SU-DHL-6 (cell line): Measurements from ENCODE around the gene CTU1.

Source experiments
- H2AFZ ChIP-seq: fragments of 200-600 bp; sonication (generic); 2 replicates; pipeline ENCODE4 v1.6.1; 2014; ENCODE audit warnings: low read depth, mild to moderate bottlenecking, moderate library complexity, mixed read lengths, antibody characterized with exemption, low read length; ENCODE audit not compliant: severe bottlenecking
- H3F3A ChIP-seq: fragments of 200-600 bp; shearing (Covaris generic); 2 replicates; pipeline ENCODE4 v1.6.0; 2016; ENCODE audit warnings: antibody characterized with exemption, mild to moderate bottlenecking; ENCODE audit not compliant: insufficient read depth
- H3K27ac ChIP-seq: fragments of 200-600 bp; sonication (generic); 2 replicates; pipeline ENCODE4 v1.5.1; 2016; ENCODE audit warnings: low read depth, mild to moderate bottlenecking, low read length, moderate library complexity, mixed read lengths
- H3K27me3 ChIP-seq: fragments of 200-600 bp; sonication (generic), shearing (Covaris generic); 2 replicates; pipeline ENCODE4 v1.6.0; 2014; ENCODE audit warnings: mild to moderate bottlenecking, low read length
- H3K36me3 ChIP-seq: fragments of 200-600 bp; sonication (generic); 2 replicates; pipeline ENCODE4 v1.6.1; 2014; ENCODE audit warnings: mild to moderate bottlenecking, low read length, mixed read lengths
- H3K4me2 ChIP-seq: fragments of 300-600, 200-600 bp; shearing (Covaris generic), sonication (generic); 2 replicates; pipeline ENCODE4 v1.6.0; 2014; ENCODE audit warnings: low read length, low read depth, mild to moderate bottlenecking; ENCODE audit not compliant: poor library complexity, severe bottlenecking
- H3K4me3 ChIP-seq: fragments of 200-600 bp; sonication (generic); 2 replicates; pipeline ENCODE4 v1.5.1; 2014; ENCODE audit warnings: antibody characterized with exemption, low read length, mild to moderate bottlenecking, mixed read lengths; ENCODE audit not compliant: insufficient read depth, poor library complexity, severe bottlenecking
- H3K79me2 ChIP-seq: fragments of 200-600 bp; sonication (generic); 2 replicates; pipeline ENCODE4 v1.6.1; 2014; ENCODE audit warnings: mild to moderate bottlenecking, low read length, moderate library complexity; ENCODE audit not compliant: insufficient read depth
- H3K9ac ChIP-seq: fragments of 200-600 bp; sonication (generic); 2 replicates; pipeline ENCODE4 v1.7.0; 2014; ENCODE audit warnings: mild to moderate bottlenecking, low read length
- H3K9me2 ChIP-seq: fragments of 200-600 bp; sonication (generic); replicated peaks from 2 replicates; pipeline ENCODE4 v1.6.1; 2014; ENCODE audit warnings: low read length; ENCODE audit not compliant: insufficient read depth
- H3K9me3 ChIP-seq: fragments of 200-600 bp; sonication (generic); 2 replicates; pipeline ENCODE4 v1.6.1; 2014; ENCODE audit warnings: low read length, mixed read lengths; ENCODE audit not compliant: insufficient read depth
- H4K20me1 ChIP-seq: fragments of 200-600 bp; sonication (generic); 2 replicates; pipeline ENCODE4 v1.6.1; 2014; ENCODE audit warnings: low read depth, mild to moderate bottlenecking, antibody characterized with exemption, low read length, moderate library complexity, mixed read lengths
- CTCF ChIP-seq: fragments of 200-600 bp; sonication (generic); IDR thresholded peaks from one replicate; pipeline ENCODE4 v1.5.1; 2017; ENCODE audit warnings: antibody characterized with exemption, mild to moderate bottlenecking, low read length, moderate library complexity; ENCODE audit not compliant: insufficient read depth, poor library complexity, severe bottlenecking
- EZH2phosphoT487 ChIP-seq: fragments of 200-600 bp; sonication (generic), shearing (Covaris generic); conservative IDR thresholded peaks from 2 replicates; pipeline ENCODE4 v1.6.1; 2018; ENCODE audit warnings: mild to moderate bottlenecking, antibody characterized with exemption, low read length, moderate library complexity, mixed read lengths

CTU1 gene

GRCh38 chr19:51136851-51137551, 28.8 kb upstream of the CTU1 start:
- H3K9me2 ChIP-seq, result no peaks in the 10 kb centered on the region
- TF ChIP-seq EZH2phosphoT487, result no peak
- TF ChIP-seq CTCF, result no peak
- no peak overlapping the region for H3K9ac ChIP-seq
- no peaks in the 10 kb centered on the region for H4K20me1 ChIP-seq
- no peak overlapping the region for H3K4me3 ChIP-seq
- no peaks in the 10 kb centered on the region for H3K36me3 ChIP-seq
- no peaks in the 10 kb centered on the region; the same call in 1 of the 2 replicates for H3K27me3 ChIP-seq
- no peak overlapping the region for H3K27ac ChIP-seq
- H2AFZ ChIP-seq, result no peak overlapping the region
- peaks cover 9% of the 10 kb centered on the region; the same call in 1 of the 2 replicates for H3K9me3 ChIP-seq
- H3F3A ChIP-seq, result no peaks in the 10 kb centered on the region
- no peak overlapping the region for H3K4me2 ChIP-seq
- H3K79me2 ChIP-seq, result no peaks in the 10 kb centered on the region

GRCh38 chr19:51135986-51136762, 28.0 kb upstream of the CTU1 start:
- Histone ChIP-seq H3K9me3 (peaks cover 9% of the 10 kb centered on the region; the same call in 1 of the 2 replicates), H3K36me3 (no peaks in the 10 kb centered on the region), H4K20me1 (no peaks in the 10 kb centered on the region), H3K27ac (no peak overlapping the region), H3K27me3 (no peaks in the 10 kb centered on the region; the same call in 1 of the 2 replicates), H3K9me2 (no peaks in the 10 kb centered on the region), H2AFZ (no peak overlapping the region), H3K4me2 (no peak overlapping the region), H3K9ac (no peak overlapping the region), H3K79me2 (no peaks in the 10 kb centered on the region), H3K4me3 (no peak overlapping the region), H3F3A (no peaks in the 10 kb centered on the region)
- no peak for TF ChIP-seq EZH2phosphoT487
- TF ChIP-seq CTCF, result no peak

- TF ChIP-seq CTCF (no peak), EZH2phosphoT487 (no peak)
- Histone ChIP-seq H3K27me3 (no peaks in the 10 kb centered on the region; the same call in 1 of the 2 replicates), H3K9me2 (no peaks in the 10 kb centered on the region), H3K4me3 (no peak overlapping the region), H3K9ac (no peak overlapping the region), H3K9me3 (peaks cover 9% of the 10 kb centered on the region; the same call in 1 of the 2 replicates), H3K36me3 (no peaks in the 10 kb centered on the region), H2AFZ (no peak overlapping the region), H3K79me2 (no peaks in the 10 kb centered on the region), H3K4me2 (no peak overlapping the region), H3F3A (no peaks in the 10 kb centered on the region), H4K20me1 (no peaks in the 10 kb centered on the region), H3K27ac (no peak overlapping the region)
Observed at GRCh38 chr19:51135004-51135403, 26.8 kb upstream of the CTU1 start.
